ENCODE results near the gene POLE.

POLE gene

DNA sequence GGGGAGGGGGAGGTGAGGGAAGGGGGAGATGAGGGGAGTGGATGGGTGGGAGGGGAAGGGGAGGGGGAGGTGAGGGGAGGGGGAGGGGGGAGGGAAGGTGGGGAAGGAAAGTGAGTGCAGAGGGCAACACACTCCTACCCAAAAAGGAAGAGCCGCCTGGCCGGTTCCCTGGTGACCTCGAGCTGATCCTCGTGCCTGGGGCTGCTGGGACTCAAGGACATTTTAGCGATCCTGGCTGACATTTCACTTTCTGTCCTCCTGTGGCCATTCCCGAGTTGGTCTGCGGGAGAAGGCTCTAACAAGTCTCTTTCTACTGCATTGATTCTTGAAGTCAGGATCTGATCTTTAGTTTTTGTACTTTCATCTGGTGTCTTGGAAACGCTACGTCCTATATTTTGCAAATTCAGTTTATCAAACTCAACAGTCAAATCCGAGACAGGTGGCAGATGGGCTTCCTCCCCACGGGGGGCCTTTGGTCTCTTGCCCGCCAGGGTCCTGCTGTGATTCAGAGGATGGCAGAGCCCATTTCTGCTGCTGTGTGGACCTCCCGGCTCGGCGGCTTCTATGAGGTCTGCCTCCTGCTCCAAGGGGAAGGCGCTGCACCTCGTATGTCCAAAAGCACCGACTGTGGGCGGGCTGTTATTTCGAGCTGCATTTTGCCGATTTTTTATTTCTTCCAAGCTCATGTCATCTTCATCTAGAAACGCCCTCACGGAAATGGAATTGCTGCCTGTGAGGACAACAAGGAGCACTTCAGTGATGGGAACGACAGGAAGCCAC, 42.6 kb upstream of the POLE start:
- TF ChIP-seq ZNF146 (tag by site-specific recombination; IDR thresholded peaks at IDR 0.05), result no peak
- TF ChIP-seq, protein P1, sequence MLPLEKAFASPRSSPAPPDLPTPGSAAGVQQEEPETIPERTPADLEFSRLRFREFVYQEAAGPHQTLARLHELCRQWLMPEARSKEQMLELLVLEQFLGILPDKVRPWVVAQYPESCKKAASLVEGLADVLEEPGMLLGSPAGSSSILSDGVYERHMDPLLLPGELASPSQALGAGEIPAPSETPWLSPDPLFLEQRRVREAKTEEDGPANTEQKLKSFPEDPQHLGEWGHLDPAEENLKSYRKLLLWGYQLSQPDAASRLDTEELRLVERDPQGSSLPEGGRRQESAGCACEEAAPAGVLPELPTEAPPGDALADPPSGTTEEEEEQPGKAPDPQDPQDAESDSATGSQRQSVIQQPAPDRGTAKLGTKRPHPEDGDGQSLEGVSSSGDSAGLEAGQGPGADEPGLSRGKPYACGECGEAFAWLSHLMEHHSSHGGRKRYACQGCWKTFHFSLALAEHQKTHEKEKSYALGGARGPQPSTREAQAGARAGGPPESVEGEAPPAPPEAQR (tag by site-specific recombination; IDR thresholded peaks at IDR 0.05), result no peak
- TF ChIP-seq ZIC2 (tag by site-specific recombination; IDR thresholded peaks at IDR 0.05), result no peak
- TF ChIP-seq, protein P2, sequence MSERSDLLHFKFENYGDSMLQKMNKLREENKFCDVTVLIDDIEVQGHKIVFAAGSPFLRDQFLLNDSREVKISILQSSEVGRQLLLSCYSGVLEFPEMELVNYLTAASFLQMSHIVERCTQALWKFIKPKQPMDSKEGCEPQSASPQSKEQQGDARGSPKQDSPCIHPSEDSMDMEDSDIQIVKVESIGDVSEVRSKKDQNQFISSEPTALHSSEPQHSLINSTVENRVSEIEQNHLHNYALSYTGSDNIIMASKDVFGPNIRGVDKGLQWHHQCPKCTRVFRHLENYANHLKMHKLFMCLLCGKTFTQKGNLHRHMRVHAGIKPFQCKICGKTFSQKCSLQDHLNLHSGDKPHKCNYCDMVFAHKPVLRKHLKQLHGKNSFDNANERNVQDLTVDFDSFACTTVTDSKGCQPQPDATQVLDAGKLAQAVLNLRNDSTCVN (tag by site-specific recombination; optimal IDR thresholded peaks at IDR 0.05), result no peak
- TF ChIP-seq ZNF561 (tag by site-specific recombination; IDR thresholded peaks at IDR 0.05; ENCODE audit: borderline replicate concordance), result 0 out of 2 replicates have a peak, but pooled peaks have one; percentile 35
- ChIA-PET CTCF (interaction anchor here (0.6 to 0.8 kb wide), 2 partner anchors 10 to 13 kb away, joined by 4 to 6 read pairs; no protein-coding TSS in a partner anchor), POLR2A (interaction anchor here (0.6 kb wide), 1 partner anchor 12 kb away, joined by 6 read pairs; no protein-coding TSS in a partner anchor)
- no peaks in the 10 kb centered on the region for H3K9me3 ChIP-seq (ENCODE audit: control insufficient read depth, insufficient read depth, low read depth, low read length)
- no peaks in the 10 kb centered on the region for H3K4me1 ChIP-seq (ENCODE audit: control insufficient read depth, insufficient read depth, low read length)
- no peak overlapping the region for H3K4me3 ChIP-seq (ENCODE audit: low read depth, low read length)
- H3K27ac ChIP-seq (ENCODE audit: extremely low read depth, low read depth, low read length), result no peak overlapping the region
- peaks cover 35 to 96% of the 10 kb centered on the region in 2 experiments for H3K36me3 ChIP-seq (ENCODE audit: control insufficient read depth in 2 of 2, insufficient read depth in 1 of 2, low read length in 2 of 2)

DNA sequence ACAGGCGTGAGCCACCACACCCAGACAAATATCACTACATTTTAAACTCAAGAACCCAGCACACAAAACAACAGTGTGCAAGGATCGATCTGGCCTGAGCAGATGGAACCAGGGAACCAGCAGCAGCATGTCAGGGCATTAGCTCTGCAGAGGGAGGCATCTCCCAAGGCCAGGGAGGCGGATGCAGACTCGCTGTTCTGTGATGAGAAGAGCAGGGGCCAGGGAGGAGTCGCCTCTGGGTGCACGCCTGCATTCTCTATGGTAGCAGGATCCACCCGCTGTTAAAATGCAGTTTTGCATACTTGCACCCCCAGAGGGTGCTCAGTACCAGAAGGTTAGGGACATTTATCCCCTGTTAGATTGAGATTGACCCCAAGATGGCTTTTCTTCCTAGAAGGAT, 41.4 kb upstream of the POLE start:
- Histone ChIP-seq H3K36me3 (ENCODE audit: control insufficient read depth in 2 of 2, insufficient read depth in 1 of 2, low read length in 2 of 2) (peaks cover 33 to 96% of the 10 kb centered on the region in 2 experiments), H3K9me3 (ENCODE audit: control insufficient read depth, insufficient read depth, low read depth, low read length) (no peaks in the 10 kb centered on the region), H3K4me3 (ENCODE audit: low read depth, low read length) (no peak overlapping the region), H3K27ac (ENCODE audit: extremely low read depth, low read depth, low read length) (no peak overlapping the region), H3K4me1 (ENCODE audit: control insufficient read depth, insufficient read depth, low read length) (no peaks in the 10 kb centered on the region)
- no peak for TF ChIP-seq ZEB2 (tag by site-specific recombination; IDR thresholded peaks at IDR 0.05)
- no peak for TF ChIP-seq SP7 (tag by site-specific recombination; IDR thresholded peaks at IDR 0.05)
- TF ChIP-seq ZNF138 (tag by site-specific recombination; IDR thresholded peaks at IDR 0.05; ENCODE audit: borderline replicate concordance), result no peak
- no peak for TF ChIP-seq ZNF350 (tag by site-specific recombination; IDR thresholded peaks at IDR 0.05)
- TF ChIP-seq ZNF311 (tag by site-specific recombination; IDR thresholded peaks at IDR 0.05; ENCODE audit: borderline replicate concordance), result no peak
- TF ChIP-seq ZNF791 (tag by site-specific recombination; IDR thresholded peaks at IDR 0.05), result no peak
- no peak for TF ChIP-seq SCRT1 (tag by site-specific recombination; IDR thresholded peaks at IDR 0.05; ENCODE audit: borderline replicate concordance)
- no peak for TF ChIP-seq ZNF670 (tag by site-specific recombination; IDR thresholded peaks at IDR 0.05; ENCODE audit: low read depth)
- no peak for TF ChIP-seq GLI4 (tag by site-specific recombination; IDR thresholded peaks at IDR 0.05)
- TF ChIP-seq ZNF292 (tag by site-specific recombination; IDR thresholded peaks at IDR 0.05; ENCODE audit: borderline replicate concordance, low read depth), result no peak
- TF ChIP-seq, protein P3, sequence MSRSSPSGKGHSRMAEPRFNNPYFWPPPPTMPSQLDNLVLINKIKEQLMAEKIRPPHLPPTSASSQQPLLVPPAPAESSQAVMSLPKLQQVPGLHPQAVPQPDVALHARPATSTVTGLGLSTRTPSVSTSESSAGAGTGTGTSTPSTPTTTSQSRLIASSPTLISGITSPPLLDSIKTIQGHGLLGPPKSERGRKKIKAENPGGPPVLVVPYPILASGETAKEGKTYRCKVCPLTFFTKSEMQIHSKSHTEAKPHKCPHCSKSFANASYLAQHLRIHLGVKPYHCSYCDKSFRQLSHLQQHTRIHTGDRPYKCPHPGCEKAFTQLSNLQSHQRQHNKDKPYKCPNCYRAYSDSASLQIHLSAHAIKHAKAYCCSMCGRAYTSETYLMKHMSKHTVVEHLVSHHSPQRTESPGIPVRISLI (tag by site-specific recombination; IDR thresholded peaks at IDR 0.05), result no peak
- no peak for TF ChIP-seq ZNF629 (tag by site-specific recombination; IDR thresholded peaks at IDR 0.05)
- TF ChIP-seq ZNF600 (tag by site-specific recombination; IDR thresholded peaks at IDR 0.05), result no peak
- no peak for TF ChIP-seq ZNF624 (tag by site-specific recombination; IDR thresholded peaks at IDR 0.05)
- no peak for TF ChIP-seq ZNF473 (tag by site-specific recombination; IDR thresholded peaks at IDR 0.05)
- ChIA-PET POLR2A (no interaction called here), CTCF (no interaction called here)

All from HEK293 (cell line).